B cell (primary cell): ENCODE measurements around the gene ZDHHC18. TPM values are rescaled to one million over a fixed set of nuclear protein-coding genes. Genes with fewer than 3 reads are reported as not detected.

Experiments
- ATAC-seq: fragments of 200-7000 bp; cut with Tn5 transposase; one replicate; pipeline ENCODE4 v1.10.0; 2021; ENCODE audit warnings: low read depth, mild to moderate bottlenecking, moderate number of reproducible peaks, moderate library complexity
- CTCF ChIA-PET: fragments of 350-600 bp; sonication (Branson Sonifier 250); formaldehyde crosslinking; loops from one replicate; lab custom pipeline; 2021; ENCODE audit warnings: antibody characterized with exemption, inconsistent platforms; lab: Charles Lee
- POLR2A ChIA-PET: fragments of 350-600 bp; sonication (Branson Sonifier 250); formaldehyde crosslinking; loops from one replicate; lab custom pipeline; 2021; ENCODE audit warnings: antibody characterized with exemption; lab: Charles Lee
- DNase-seq: peaks from one replicate; pipeline ENCODE4 v3.0.0; 2013
- H2AFZ ChIP-seq: 2 replicates; pipeline ENCODE4 v1.6.1; 2012; ENCODE audit warnings: mild to moderate bottlenecking, low read depth, low read length; ENCODE audit not compliant: insufficient read depth, poor library complexity, severe bottlenecking
- H3K27ac ChIP-seq, 2 donors: 1 replicate in 1 of 2; 2 replicates in 1 of 2; pipeline ENCODE4 v1.5.1; 2012 to 2013; ENCODE audit warnings: low read length in 2 of 2, mild to moderate bottlenecking in 2 of 2, moderate library complexity in 1 of 2
- H3K27me3 ChIP-seq, 4 experiments: fragments of 200-600 bp in 1 of 4; sonication (generic) in 1 of 4; replicated peaks in 1 of 4; 1 replicate in 2 of 4; 2 replicates in 2 of 4; pipeline versions ENCODE4 v1.6.1 to v1.7.0; 2013 to 2016; ENCODE audit warnings: low read length in 3 of 4, mild to moderate bottlenecking in 2 of 4, mixed read lengths in 1 of 4, moderate library complexity in 1 of 4; ENCODE audit not compliant: insufficient read depth in 4 of 4, control insufficient read depth in 3 of 4; ENCODE audit errors: control extremely low read depth in 1 of 4
- H3K36me3 ChIP-seq, 2 experiments: replicated peaks in 1 of 2; 1 replicate in 1 of 2; 2 replicates in 1 of 2; pipeline versions ENCODE4 v1.6.1 to v1.7.1; 2013; ENCODE audit warnings: low read length in 1 of 2; ENCODE audit not compliant: insufficient read depth in 2 of 2, control insufficient read depth in 1 of 2; ENCODE audit errors: control extremely low read depth in 1 of 2, extremely low read depth in 1 of 2
- H3K4me1 ChIP-seq, 2 donors: fragments of 200-600 bp in 1 of 2; sonication (generic) in 1 of 2; 1 replicate in 1 of 2; 2 replicates in 1 of 2; pipeline versions ENCODE4 v1.5.1 to v1.6.1; 2013 to 2017; ENCODE audit warnings: low read length in 2 of 2; ENCODE audit not compliant: control insufficient read depth in 2 of 2, insufficient read depth in 2 of 2
- H3K4me2 ChIP-seq: replicated peaks from 2 replicates; pipeline ENCODE3; 2012; ENCODE audit warnings: mild to moderate bottlenecking, low read depth, low read length; ENCODE audit not compliant: poor library complexity, severe bottlenecking
- H3K4me3 ChIP-seq, 5 experiments: fragments of 200-600 bp in 1 of 5; sonication (generic) in 1 of 5; 1 replicate in 3 of 5; 2 replicates in 2 of 5; pipeline versions ENCODE4 v1.5.1 to v1.7.0; 2011 to 2016; ENCODE audit warnings: low read length in 4 of 5, mild to moderate bottlenecking in 4 of 5, low read depth in 2 of 5, control low read depth in 1 of 5, moderate library complexity in 1 of 5; ENCODE audit not compliant: insufficient read depth in 1 of 5; ENCODE audit errors: control extremely low read depth in 1 of 5, extremely low read depth in 1 of 5
- H3K79me2 ChIP-seq: fragments of 200-600 bp; sonication (generic); one replicate; pipeline ENCODE4 v1.6.0; 2016; ENCODE audit warnings: low read length; ENCODE audit not compliant: control insufficient read depth, insufficient read depth
- H3K9ac ChIP-seq: fragments of 200-600 bp; sonication (generic); 2 replicates; pipeline ENCODE4 v1.6.1; 2017; ENCODE audit warnings: mild to moderate bottlenecking, low read length, moderate library complexity
- H3K9me3 ChIP-seq, 3 donors: one replicate each; pipeline versions ENCODE4 v1.6.1 to v1.7.1; 2013; ENCODE audit warnings: low read length in 2 of 3; ENCODE audit not compliant: control insufficient read depth in 2 of 3, insufficient read depth in 1 of 3; ENCODE audit errors: control extremely low read depth in 1 of 3
- H4K20me1 ChIP-seq: 2 replicates; pipeline ENCODE4 v1.6.0; 2012; ENCODE audit warnings: mild to moderate bottlenecking, low read length; ENCODE audit not compliant: insufficient read depth, control insufficient read depth, poor library complexity, severe bottlenecking
- H3K27ac Mint-ChIP-seq: one replicate; pipeline ENCODE4 v1.8.0; 2021; ENCODE audit warnings: mixed read lengths
- H3K27me3 Mint-ChIP-seq: one replicate; pipeline ENCODE4 v1.8.0; 2021; ENCODE audit warnings: mixed read lengths
- H3K4me1 Mint-ChIP-seq: one replicate; pipeline ENCODE4 v1.8.0; 2021; ENCODE audit warnings: mixed read lengths
- H3K4me3 Mint-ChIP-seq: one replicate; pipeline ENCODE4 v1.8.0; 2021; ENCODE audit warnings: mixed read lengths
- H3K9me3 Mint-ChIP-seq: one replicate; pipeline ENCODE4 v1.8.0; 2022; ENCODE audit warnings: mixed read lengths; ENCODE audit not compliant: insufficient read depth
- CTCF ChIP-seq: fragments of 200-600 bp; IDR thresholded peaks from one replicate; pipeline ENCODE4 v1.8.0; 2022; ENCODE audit warnings: antibody characterized with exemption, mild to moderate bottlenecking
- EZH2 ChIP-seq: IDR thresholded peaks from 2 replicates; pipeline ENCODE4 v1.6.1; 2012; ENCODE audit warnings: borderline replicate concordance, low read depth, mild to moderate bottlenecking, moderate library complexity, low read length; ENCODE audit not compliant: insufficient read depth, poor library complexity, severe bottlenecking
- WGBS: methylation state at CpG from one replicate; pipeline ENCODE4 v1.1.5; 2013; ENCODE audit warnings: missing lambda C conversion rate; ENCODE audit not compliant: insufficient coverage; 5-methylcytosine and 5-hydroxymethylcytosine counted together
- intact Hi-C: fragments of 100-400 bp; cut with micrococcal nuclease; formaldehyde crosslinking; loops from one replicate; pipeline ENCODE4 v1.10.0; 2022
- polyA plus RNA-seq: library from polyadenylated mRNA; depleted of rRNA; stranded (reverse); fragments of >200 nt; gene quantifications from 2 replicates; pipeline ENCODE4 v1.2.3, GENCODE V29; 2012
- total RNA-seq, 2 donors: library from RNA; stranded (reverse); fragments of 120-200 nt in 1 of 2; gene quantifications; 1 replicate in 1 of 2; 2 replicates in 1 of 2; pipeline versions ENCODE4 v1.2.3 to v1.2.4, GENCODE V29; 2013 to 2022

Gene ZDHHC18
- total and polyA plus RNA-seq, 2 donors (not counting 1 experiment from before 2014, with no cell fraction given): 25.8 to 30.8 TPM

GRCh38 chr1:26832249-26832960, 5.9 kb downstream of the ZDHHC18 start:
- ATAC-seq: no peak
- 98% methylated on average over 14 of the region's 16 CpGs for WGBS
- H3K9me3 Mint-ChIP-seq: no peaks in the 10 kb centered on the region
- no peak for DNase-seq
- Histone ChIP-seq H3K4me3 (peak overlapping the region in 1 of 5 experiments; percentile 32), H3K36me3 (peaks cover 1 to 26% of the 10 kb centered on the region in 2 experiments), H3K4me1 (peaks cover 36 to 55% of the 10 kb centered on the region in 2 donors), H3K79me2 (peaks cover 16% of the 10 kb centered on the region), H4K20me1 (peaks cover 4% of the 10 kb centered on the region), H3K27ac (peak overlapping the region; percentile 83 to 98), H3K9ac (peak overlapping the region; percentile 60), H3K27me3 (no peaks in the 10 kb centered on the region), H2AFZ (no peak overlapping the region), H3K4me2 (peak overlapping the region; percentile 81), H3K9me3 (no peaks in the 10 kb centered on the region)
- POLR2A ChIA-PET: interaction anchor here (0.6 to 2.7 kb wide), 3 partner anchors 12 to 176 kb away, joined by 3 to 14 read pairs (median 4); partner anchors contain the start of gene GPN2
- TF ChIP-seq EZH2 (no peak), CTCF (no peak)
- peak overlapping the region; percentile 92 for H3K27ac Mint-ChIP-seq
- peaks cover 61% of the 10 kb centered on the region for H3K4me1 Mint-ChIP-seq
- intact Hi-C loops: loop anchor here (2.0 kb wide), 2 partner anchors 22 to 32 kb away; no protein-coding TSS in a partner anchor
- CTCF ChIA-PET: interaction anchor here (0.6 to 10.2 kb wide), 10 partner anchors 10 to 228 kb away, joined by 3 to 153 read pairs (median 6); partner anchors contain the start of genes PIGV and ZDHHC18
- H3K4me3 Mint-ChIP-seq: no peak overlapping the region
- no peaks in the 10 kb centered on the region for H3K27me3 Mint-ChIP-seq
